IMR-90 (cell line): ENCODE data around the gene CTAGE8. TPM values are rescaled to one million over a fixed set of nuclear protein-coding genes. Genes with fewer than 3 reads are reported as not detected.
"Not testable (repeated sequence)": the region's sequence is repeated elsewhere in the genome, so short reads cannot be mapped to it uniquely, and the experiment has no call there.

ENCODE experiments used
- ATAC-seq: fragments of 200-7000 bp; cut with Tn5 transposase; 2 replicates; pipeline ENCODE4 v1.9.1; 2020; ENCODE audit warnings: low read depth, mild to moderate bottlenecking, moderate library complexity
- BruUV-seq: library from RNA; stranded (reverse); fragments of 400-500 nt; replicated peaks from 2 replicates; lab custom pipeline; 2021; lab: Mats Ljungman, UMichigan
- CTCF ChIA-PET: fragments of 300-600 bp; formaldehyde crosslinking; extraction: SDS; loops from one replicate; lab custom pipeline; 2021; ENCODE audit warnings: antibody characterized with exemption; lab: Yijun Ruan, JAX
- POLR2A ChIA-PET: fragments of 300-600 bp; sonication (Branson Sonifier 250); formaldehyde crosslinking; loops from one replicate; lab custom pipeline; 2022; ENCODE audit warnings: antibody characterized with exemption; ENCODE audit not compliant: unreplicated experiment; lab: Charles Lee
- DNase-seq: peaks from one replicate; pipeline ENCODE4 v3.0.0; 2013
- H2AFZ ChIP-seq: replicated peaks from 2 replicates; pipeline ENCODE3; 2013; ENCODE audit warnings: low read length, mild to moderate bottlenecking; ENCODE audit not compliant: poor library complexity
- H2AK5ac ChIP-seq: 2 replicates; pipeline ENCODE4 v1.6.1; 2013; ENCODE audit warnings: low read depth, low read length, inconsistent platforms
- H2AK9ac ChIP-seq: replicated peaks from 2 replicates; pipeline ENCODE3; 2013; ENCODE audit warnings: mild to moderate bottlenecking, low read depth, low read length, moderate library complexity; ENCODE audit not compliant: poor library complexity
- H2BK120ac ChIP-seq: 2 replicates; pipeline ENCODE4 v1.6.1; 2013; ENCODE audit warnings: low read depth, low read length, inconsistent platforms
- H2BK15ac ChIP-seq: 3 replicates; pipeline ENCODE4 v1.6.1; 2013; ENCODE audit warnings: low read depth, low read length, inconsistent platforms
- H2BK20ac ChIP-seq: 2 replicates; pipeline ENCODE4 v1.6.1; 2013; ENCODE audit warnings: low read depth, mild to moderate bottlenecking, inconsistent platforms, low read length, moderate library complexity
- H2BK5ac ChIP-seq: 2 replicates; pipeline ENCODE4 v1.6.1; 2013; ENCODE audit warnings: mild to moderate bottlenecking, low read depth, low read length, inconsistent platforms; ENCODE audit not compliant: poor library complexity, severe bottlenecking
- H3K14ac ChIP-seq: replicated peaks from 2 replicates; pipeline ENCODE4 v1.6.1; 2013; ENCODE audit warnings: low read depth, low read length, inconsistent platforms
- H3K18ac ChIP-seq: 2 replicates; pipeline ENCODE4 v1.6.1; 2013; ENCODE audit warnings: low read depth, low read length, control low read depth
- H3K23ac ChIP-seq: 2 replicates; pipeline ENCODE4 v1.6.1; 2013; ENCODE audit warnings: low read depth, low read length, inconsistent platforms
- H3K27ac ChIP-seq: 2 replicates; pipeline ENCODE4 v1.5.1; 2013; ENCODE audit warnings: mild to moderate bottlenecking, control low read depth, low read length; ENCODE audit not compliant: insufficient read depth
- H3K27me3 ChIP-seq: 2 replicates; pipeline ENCODE4 v1.6.1; 2013; ENCODE audit warnings: low read length; ENCODE audit not compliant: control insufficient read depth, insufficient read depth
- H3K36me3 ChIP-seq: 2 replicates; pipeline ENCODE4 v1.6.1; 2013; ENCODE audit warnings: low read length, mixed read lengths; ENCODE audit not compliant: control insufficient read depth, insufficient read depth
- H3K4ac ChIP-seq: 2 replicates; pipeline ENCODE4 v1.6.1; 2013; ENCODE audit warnings: low read depth, low read length, inconsistent platforms
- H3K4me1 ChIP-seq: 2 replicates; pipeline ENCODE4 v1.6.1; 2013; ENCODE audit warnings: low read length, mixed read lengths; ENCODE audit not compliant: control insufficient read depth, insufficient read depth
- H3K4me2 ChIP-seq: 2 replicates; pipeline ENCODE4 v1.6.1; 2013; ENCODE audit warnings: low read depth, mild to moderate bottlenecking, control low read depth, low read length, moderate library complexity
- H3K4me3 ChIP-seq: 2 replicates; pipeline ENCODE4 v1.5.1; 2013; ENCODE audit warnings: low read depth, mild to moderate bottlenecking, control low read depth, low read length, moderate library complexity; ENCODE audit not compliant: insufficient read depth
- H3K56ac ChIP-seq: 2 replicates; pipeline ENCODE4 v1.6.1; 2013; ENCODE audit warnings: low read length, inconsistent platforms; ENCODE audit not compliant: insufficient read depth; ENCODE audit errors: extremely low read depth
- H3K79me1 ChIP-seq, 2 experiments: 2 replicates each; pipeline ENCODE4 v1.6.1; 2013; ENCODE audit warnings: low read length in 2 of 2, inconsistent platforms in 1 of 2, low read depth in 1 of 2
- H3K9ac ChIP-seq: 2 replicates; pipeline ENCODE4 v1.6.1; 2013; ENCODE audit warnings: low read depth, low read length, control low read depth
- H3K9me1 ChIP-seq: 2 replicates; pipeline ENCODE4 v1.6.1; 2013; ENCODE audit warnings: low read length, inconsistent platforms; ENCODE audit not compliant: insufficient read depth
- H3K9me3 ChIP-seq: 2 replicates; pipeline ENCODE4 v1.6.1; 2013; ENCODE audit warnings: low read length; ENCODE audit not compliant: control insufficient read depth, insufficient read depth
- H4K20me1 ChIP-seq: 2 replicates; pipeline ENCODE4 v1.6.1; 2013; ENCODE audit warnings: low read length, inconsistent platforms; ENCODE audit not compliant: insufficient read depth
- H4K5ac ChIP-seq: 2 replicates; pipeline ENCODE4 v1.6.1; 2013; ENCODE audit warnings: mild to moderate bottlenecking, low read depth, low read length, control low read depth
- H4K8ac ChIP-seq, 2 experiments: 2 replicates each; pipeline ENCODE4 v1.6.1; 2013; ENCODE audit warnings: low read depth in 2 of 2, low read length in 2 of 2, control low read depth in 1 of 2, inconsistent platforms in 1 of 2
- H4K91ac ChIP-seq: 2 replicates; pipeline ENCODE4 v1.6.1; 2013; ENCODE audit warnings: low read depth, low read length, inconsistent platforms; ENCODE audit not compliant: insufficient read depth
- WGBS, 2 experiments: methylation state at CpG; one replicate each; pipeline versions ENCODE4 v1.1.5 to v1.1.7; 2013; ENCODE audit warnings: missing lambda C conversion rate in 2 of 2; ENCODE audit not compliant: insufficient read length in 1 of 2; ENCODE audit errors: extremely low coverage in 2 of 2; 5-methylcytosine and 5-hydroxymethylcytosine counted together
- dilution Hi-C: fragments of 300-500 bp; cut with HindIII; formaldehyde crosslinking; loops from one replicate; pipeline ENCODE4 v1.14.3; 2018; ENCODE audit warnings: low sequenced_read_pairs; ENCODE audit not compliant: unreplicated experiment
- in situ Hi-C: fragments of 300-500 bp; cut with MboI; formaldehyde crosslinking; loops from 3 replicates; pipeline ENCODE4 v1.14.3; 2019; ENCODE audit warnings: low sequenced_read_pairs, inconsistent platforms, mixed read lengths
- intact Hi-C: fragments of 100-400 bp; cut with micrococcal nuclease; formaldehyde crosslinking; loops from 2 replicates; pipeline ENCODE4 v1.10.0; 2022
- polyA plus RNA-seq, 3 experiments: library from polyadenylated mRNA; depleted of rRNA; stranded (reverse); fragments of >200 nt; gene quantifications; 2 replicates each; pipeline ENCODE4 v1.2.3, GENCODE V29; 2012; ENCODE audit warnings: low replicate concordance in 1 of 3
- total RNA-seq: library from RNA; depleted of rRNA; stranded (reverse); fragments of >200 nt; gene quantifications from 2 replicates; pipeline ENCODE4 v1.2.3, GENCODE V29; 2012

The CTAGE8 gene
- total and polyA plus RNA-seq, 2 of the 4 experiments (the other 2 are of a cell fraction): not detected

GRCh38 chr7:144275281-144275680, 6.2 kb upstream of the CTAGE8 start:
- BruUV-seq, H2BK5ac ChIP-seq, H2BK20ac ChIP-seq, H3K14ac ChIP-seq, H3K36me3 ChIP-seq, H3K56ac ChIP-seq, H3K9me1 ChIP-seq, H3K79me1 ChIP-seq, in situ Hi-C loops, H3K23ac ChIP-seq, H2AK5ac ChIP-seq, H3K9ac ChIP-seq, H2BK15ac ChIP-seq, H3K27me3 ChIP-seq, CTCF ChIA-PET, H2AFZ ChIP-seq, H3K4me3 ChIP-seq, H3K18ac ChIP-seq, H3K4me2 ChIP-seq, H3K4me1 ChIP-seq, H3K27ac ChIP-seq, H3K4ac ChIP-seq, H2BK120ac ChIP-seq, DNase-seq, ATAC-seq, dilution Hi-C loops, H4K5ac ChIP-seq, H4K20me1 ChIP-seq, H3K9me3 ChIP-seq, H4K8ac ChIP-seq, H4K91ac ChIP-seq, intact Hi-C loops, POLR2A ChIA-PET, H2AK9ac ChIP-seq: not testable (repeated sequence)
- WGBS, 2 experiments: no CpG with 5 or more reads among the region's 6 CpGs

GRCh38 chr7:144264692-144265091, 4.4 kb downstream of the CTAGE8 start, which contains the start of gene OR2A7:
OR2A7 (minus strand) TSS chr7:144264792; CDS start chr7:144259628, 5,164 bp downstream.
- DNase-seq, H3K9ac ChIP-seq, H2AK5ac ChIP-seq, H2BK20ac ChIP-seq, H3K14ac ChIP-seq, ATAC-seq, H3K23ac ChIP-seq, H2AK9ac ChIP-seq, H4K8ac ChIP-seq, H3K9me1 ChIP-seq, H3K27me3 ChIP-seq, intact Hi-C loops, H3K18ac ChIP-seq, H3K36me3 ChIP-seq, POLR2A ChIA-PET, H2BK5ac ChIP-seq, H3K9me3 ChIP-seq, BruUV-seq, H4K5ac ChIP-seq, H2BK120ac ChIP-seq, H3K79me1 ChIP-seq, H2AFZ ChIP-seq, H4K91ac ChIP-seq, H3K4me1 ChIP-seq, H3K4me3 ChIP-seq, H4K20me1 ChIP-seq, H3K4me2 ChIP-seq, dilution Hi-C loops, H2BK15ac ChIP-seq, in situ Hi-C loops, H3K4ac ChIP-seq, H3K56ac ChIP-seq, CTCF ChIA-PET, H3K27ac ChIP-seq: not testable (repeated sequence)
- no CpG with 5 or more reads among the region's 7 CpGs for WGBS, 2 experiments
